Activated CD4-positive, alpha-beta T cell treated with anti-CD3 and anti-CD28 coated beads for 36 hours (primary cell): Measurements from ENCODE around the gene PRSS48. TPM values are rescaled to one million over a fixed set of nuclear protein-coding genes. Genes with fewer than 3 reads are reported as not detected.

Experiments used
- ATAC-seq: fragments of 200-7000 bp; cut with Tn5 transposase; one replicate; pipeline ENCODE4 v1.10.0; 2021; ENCODE audit warnings: mild to moderate bottlenecking, moderate library complexity
- CTCF ChIA-PET: fragments of 350-600 bp; sonication (Branson Sonifier 250); formaldehyde crosslinking; loops from one replicate; lab custom pipeline; 2021; ENCODE audit warnings: antibody characterized with exemption; lab: Charles Lee
- POLR2A ChIA-PET: fragments of 350-600 bp; sonication (Branson Sonifier 250); formaldehyde crosslinking; loops from one replicate; lab custom pipeline; 2021; ENCODE audit warnings: antibody characterized with exemption, inconsistent platforms; lab: Charles Lee
- DNase-seq: peaks from one replicate; pipeline ENCODE4 v3.0.0-alpha.2; 2020
- H3K27ac Mint-ChIP-seq: one replicate; pipeline ENCODE4 v1.8.0; 2021; ENCODE audit warnings: mixed read lengths
- H3K27me3 Mint-ChIP-seq: one replicate; pipeline ENCODE4 v1.8.0; 2021; ENCODE audit warnings: mixed read lengths
- H3K36me3 Mint-ChIP-seq: one replicate; pipeline ENCODE4 v1.8.0; 2021; ENCODE audit warnings: low read depth, mixed read lengths
- H3K4me1 Mint-ChIP-seq: one replicate; pipeline ENCODE4 v1.8.0; 2021; ENCODE audit warnings: mixed read lengths
- H3K4me3 Mint-ChIP-seq: one replicate; pipeline ENCODE4 v1.8.0; 2021; ENCODE audit warnings: mild to moderate bottlenecking, moderate library complexity, mixed read lengths
- H3K9me3 Mint-ChIP-seq: one replicate; pipeline ENCODE4 v1.8.0; 2021; ENCODE audit warnings: low read depth, mixed read lengths
- intact Hi-C, 2 experiments: fragments of 100-400 bp; cut with DNase I in 1 of 2; cut with micrococcal nuclease in 1 of 2; formaldehyde crosslinking; loops; one replicate each; pipeline versions ENCODE4 v1.14.2 to v1.15.1; 2022 to 2024; cut with DNase I, micrococcal nuclease
- total RNA-seq, 2 experiments: library from RNA; stranded (reverse); gene quantifications; one replicate each; pipeline ENCODE4 v1.2.3, GENCODE V29; 2021

Gene PRSS48
- total RNA-seq, 2 experiments from 2014 or later = not detected

GRCh38 chr4:151297170-151297569, 20.2 kb downstream of the PRSS48 start:
- peaks cover 5% of the 10 kb centered on the region for H3K27me3 Mint-ChIP-seq
- no peaks in the 10 kb centered on the region for H3K9me3 Mint-ChIP-seq
- no peak overlapping the region for H3K4me3 Mint-ChIP-seq
- ChIA-PET POLR2A (no interaction called here), CTCF (interaction anchor here (1.1 kb wide), 1 partner anchor 21 kb away, joined by 3 read pairs; no protein-coding TSS in a partner anchor)
- intact Hi-C loops = no loop called here
- no peak overlapping the region for H3K27ac Mint-ChIP-seq
- no peaks in the 10 kb centered on the region for H3K4me1 Mint-ChIP-seq
- DNase-seq (no peak), ATAC-seq (no peak)
- no peaks in the 10 kb centered on the region for H3K36me3 Mint-ChIP-seq

- Mint-ChIP-seq H3K27me3 (peaks cover 5% of the 10 kb centered on the region), H3K27ac (no peak overlapping the region), H3K4me3 (no peak overlapping the region), H3K36me3 (no peaks in the 10 kb centered on the region), H3K9me3 (no peaks in the 10 kb centered on the region), H3K4me1 (no peaks in the 10 kb centered on the region)
- ChIA-PET POLR2A (no interaction called here), CTCF (interaction anchor here (0.6 kb wide), 1 partner anchor 17 kb away, joined by 3 read pairs; no protein-coding TSS in a partner anchor)
- intact Hi-C loops = no loop called here
- ATAC-seq = no peak
- DNase-seq = no peak
Measured at GRCh38 chr4:151302432-151302831, 25.5 kb downstream of the PRSS48 start.

- no peaks in the 10 kb centered on the region for H3K4me1 Mint-ChIP-seq
- H3K27ac Mint-ChIP-seq = no peak overlapping the region
- DNase-seq (no peak), ATAC-seq (no peak)
- no peak overlapping the region for H3K4me3 Mint-ChIP-seq
- no peaks in the 10 kb centered on the region for H3K36me3 Mint-ChIP-seq
- H3K9me3 Mint-ChIP-seq = no peaks in the 10 kb centered on the region
- POLR2A ChIA-PET = interaction anchor here (1.2 kb wide), 1 partner anchor 33 kb away, joined by 5 read pairs; no protein-coding TSS in a partner anchor
- intact Hi-C loops = no loop called here
- H3K27me3 Mint-ChIP-seq = peaks cover 2% of the 10 kb centered on the region
- CTCF ChIA-PET = interaction anchor here (0.7 kb wide), 1 partner anchor 381 kb away, joined by 3 read pairs; no protein-coding TSS in a partner anchor
Measured at GRCh38 chr4:151304226-151304625, 27.3 kb downstream of the PRSS48 start.

GRCh38 chr4:151304755-151305154, 27.8 kb downstream of the PRSS48 start:
- POLR2A ChIA-PET = interaction anchor here (1.2 kb wide), 1 partner anchor 34 kb away, joined by 5 read pairs; no protein-coding TSS in a partner anchor
- DNase-seq (no peak), ATAC-seq (no peak)
- CTCF ChIA-PET = interaction anchor here (0.6 to 1.6 kb wide), 3 partner anchors 27 to 381 kb away, joined by 3 to 4 read pairs (median 3); partner anchors contain the start of gene PRSS48
- H3K4me1 Mint-ChIP-seq = no peaks in the 10 kb centered on the region
- H3K27ac Mint-ChIP-seq = no peak overlapping the region
- H3K9me3 Mint-ChIP-seq = no peaks in the 10 kb centered on the region
- intact Hi-C loops = no loop called here
- H3K4me3 Mint-ChIP-seq = no peak overlapping the region
- H3K27me3 Mint-ChIP-seq = peaks cover 2% of the 10 kb centered on the region
- H3K36me3 Mint-ChIP-seq = no peaks in the 10 kb centered on the region

- H3K27me3 Mint-ChIP-seq = no peaks in the 10 kb centered on the region
- no peak for ATAC-seq
- ChIA-PET CTCF (no interaction called here), POLR2A (no interaction called here)
- no peaks in the 10 kb centered on the region for H3K4me1 Mint-ChIP-seq
- intact Hi-C loops = no loop called here
- H3K4me3 Mint-ChIP-seq = no peak overlapping the region
- H3K9me3 Mint-ChIP-seq = no peaks in the 10 kb centered on the region
- no peak for DNase-seq
- no peak overlapping the region for H3K27ac Mint-ChIP-seq
- H3K36me3 Mint-ChIP-seq = no peaks in the 10 kb centered on the region
Measured at GRCh38 chr4:151310124-151310728, 33.3 kb downstream of the PRSS48 start.

- intact Hi-C loops = no loop called here
- Mint-ChIP-seq H3K4me1 (no peaks in the 10 kb centered on the region), H3K27me3 (peaks cover 9% of the 10 kb centered on the region), H3K9me3 (no peaks in the 10 kb centered on the region), H3K4me3 (no peak overlapping the region), H3K36me3 (no peaks in the 10 kb centered on the region), H3K27ac (no peak overlapping the region)
- DNase-seq (no peak), ATAC-seq (no peak)
- ChIA-PET POLR2A (no interaction called here), CTCF (no interaction called here)
Measured at GRCh38 chr4:151313306-151314009, 36.5 kb downstream of the PRSS48 start.

- POLR2A ChIA-PET = no interaction called here
- ATAC-seq (no peak), DNase-seq (no peak)
- Mint-ChIP-seq H3K36me3 (no peaks in the 10 kb centered on the region), H3K27ac (no peak overlapping the region), H3K4me3 (no peak overlapping the region), H3K4me1 (no peaks in the 10 kb centered on the region), H3K9me3 (no peaks in the 10 kb centered on the region), H3K27me3 (peaks cover 9% of the 10 kb centered on the region)
- intact Hi-C loops = no loop called here
- CTCF ChIA-PET = no interaction called here
Measured at GRCh38 chr4:151314010-151314355, 37.0 kb downstream of the PRSS48 start.

- no peaks in the 10 kb centered on the region for H3K9me3 Mint-ChIP-seq
- peaks cover 9% of the 10 kb centered on the region for H3K27me3 Mint-ChIP-seq
- H3K4me1 Mint-ChIP-seq = no peaks in the 10 kb centered on the region
- intact Hi-C loops = no loop called here
- no peak overlapping the region for H3K4me3 Mint-ChIP-seq
- ATAC-seq (no peak), DNase-seq (no peak)
- H3K36me3 Mint-ChIP-seq = no peaks in the 10 kb centered on the region
- H3K27ac Mint-ChIP-seq = no peak overlapping the region
- ChIA-PET CTCF (interaction anchor here (1.1 kb wide), 1 partner anchor 37 kb away, joined by 3 read pairs; no protein-coding TSS in a partner anchor), POLR2A (no interaction called here)
Measured at GRCh38 chr4:151314479-151314878, 37.5 kb downstream of the PRSS48 start.

- H3K36me3 Mint-ChIP-seq = no peaks in the 10 kb centered on the region
- H3K27me3 Mint-ChIP-seq = peaks cover 13% of the 10 kb centered on the region
- intact Hi-C loops = no loop called here
- POLR2A ChIA-PET = no interaction called here
- no peaks in the 10 kb centered on the region for H3K4me1 Mint-ChIP-seq
- H3K27ac Mint-ChIP-seq = no peak overlapping the region
- no peak overlapping the region for H3K4me3 Mint-ChIP-seq
- no peak for ATAC-seq
- no peaks in the 10 kb centered on the region for H3K9me3 Mint-ChIP-seq
- CTCF ChIA-PET = interaction anchor here (1.1 kb wide), 1 partner anchor 38 kb away, joined by 3 read pairs; no protein-coding TSS in a partner anchor
- no peak for DNase-seq
Measured at GRCh38 chr4:151315212-151315886, 38.4 kb downstream of the PRSS48 start.

GRCh38 chr4:151316645-151317044, 39.7 kb downstream of the PRSS48 start:
- Mint-ChIP-seq H3K27me3 (peaks cover 23% of the 10 kb centered on the region), H3K27ac (no peak overlapping the region), H3K4me1 (no peaks in the 10 kb centered on the region), H3K4me3 (no peak overlapping the region), H3K9me3 (no peaks in the 10 kb centered on the region), H3K36me3 (no peaks in the 10 kb centered on the region)
- no peak for ATAC-seq
- intact Hi-C loops = no loop called here
- POLR2A ChIA-PET = no interaction called here
- DNase-seq = no peak
- CTCF ChIA-PET = no interaction called here

- intact Hi-C loops = no loop called here
- no peaks in the 10 kb centered on the region for H3K4me1 Mint-ChIP-seq
- peaks cover 34% of the 10 kb centered on the region for H3K27me3 Mint-ChIP-seq
- H3K36me3 Mint-ChIP-seq = no peaks in the 10 kb centered on the region
- no peaks in the 10 kb centered on the region for H3K9me3 Mint-ChIP-seq
- ChIA-PET POLR2A (no interaction called here), CTCF (interaction anchor here (0.8 kb wide), 1 partner anchor 192 kb away, joined by 5 read pairs; no protein-coding TSS in a partner anchor)
- no peak overlapping the region for H3K27ac Mint-ChIP-seq
- DNase-seq (no peak), ATAC-seq (no peak)
- no peak overlapping the region for H3K4me3 Mint-ChIP-seq
Measured at GRCh38 chr4:151318307-151319006, 41.5 kb downstream of the PRSS48 start.
